Tibial nerve (tissue), 4 donors: ENCODE measurements around the gene SRPRB. TPM values are rescaled to one million over a fixed set of nuclear protein-coding genes. Genes with fewer than 3 reads are reported as not detected.

Experiments used
- DNase-seq, 2 donors: peaks; one replicate each; pipeline ENCODE4 v3.0.0-alpha.2; 2019; ENCODE audit warnings: low spot score in 2 of 2
- H3K27ac ChIP-seq, 4 donors: fragments of 200-600 bp; sonication (generic) in 3 of 4; one replicate each; pipeline ENCODE4 v1.5.1; 2017 to 2019; ENCODE audit warnings: mild to moderate bottlenecking in 1 of 4
- H3K27me3 ChIP-seq, 2 donors: fragments of 200-600 bp; sonication (generic) in 1 of 2; one replicate each; pipeline versions ENCODE4 v1.5.1 to v1.6.0; 2017 to 2019
- H3K36me3 ChIP-seq, 3 donors: fragments of 200-600 bp; sonication (generic); one replicate each; pipeline ENCODE4 v1.5.1; 2018 to 2019
- H3K4me1 ChIP-seq, 4 donors: fragments of 200-600 bp; sonication (generic) in 3 of 4; one replicate each; pipeline ENCODE4 v1.5.1; 2017 to 2019
- H3K4me3 ChIP-seq, 4 donors: fragments of 200-600 bp; sonication (generic) in 3 of 4; one replicate each; pipeline ENCODE4 v1.5.1; 2017 to 2019; ENCODE audit warnings: mild to moderate bottlenecking in 1 of 4, moderate library complexity in 1 of 4
- H3K9me3 ChIP-seq, 4 donors: fragments of 200-600 bp; sonication (generic) in 3 of 4; one replicate each; pipeline ENCODE4 v1.5.1; 2017 to 2019
- EP300 ChIP-seq, 2 donors: sonication (generic); formaldehyde crosslinking; IDR thresholded peaks; one replicate each; pipeline ENCODE4 v1.6.1; 2017; ENCODE audit warnings: antibody characterized with exemption in 2 of 2, mild to moderate bottlenecking in 1 of 2
- POLR2A ChIP-seq, 2 donors: fragments of 450-650 bp; IDR thresholded peaks; one replicate each; pipeline ENCODE4 v1.6.1; 2017; ENCODE audit warnings: antibody characterized with exemption in 2 of 2, mild to moderate bottlenecking in 2 of 2, moderate library complexity in 2 of 2
- WGBS, 2 donors: methylation state at CpG; one replicate each; pipeline ENCODE4 v1.1.5; 2018; 5-methylcytosine and 5-hydroxymethylcytosine counted together
- total RNA-seq, 4 donors: library from RNA; depleted of rRNA; stranded (reverse); fragments of >200 nt; gene quantifications; one replicate each; pipeline ENCODE4 v1.1.0, GENCODE V29; 2016
- TF ChIP-seq, protein P1 (sequence below), 5 experiments: fragments of 200-600 bp in 3 of 5; fragments of 450-650 bp in 2 of 5; sonication (generic) in 3 of 5; IDR thresholded peaks; one replicate each; pipeline ENCODE4 v1.5.1; 2016 to 2019; ENCODE audit warnings: antibody characterized with exemption in 5 of 5, mild to moderate bottlenecking in 3 of 5, moderate library complexity in 2 of 5

SRPRB gene
- total RNA-seq, 4 donors from 2014 or later, result 14.3 to 19.7 (median 18.0) TPM

DNA sequence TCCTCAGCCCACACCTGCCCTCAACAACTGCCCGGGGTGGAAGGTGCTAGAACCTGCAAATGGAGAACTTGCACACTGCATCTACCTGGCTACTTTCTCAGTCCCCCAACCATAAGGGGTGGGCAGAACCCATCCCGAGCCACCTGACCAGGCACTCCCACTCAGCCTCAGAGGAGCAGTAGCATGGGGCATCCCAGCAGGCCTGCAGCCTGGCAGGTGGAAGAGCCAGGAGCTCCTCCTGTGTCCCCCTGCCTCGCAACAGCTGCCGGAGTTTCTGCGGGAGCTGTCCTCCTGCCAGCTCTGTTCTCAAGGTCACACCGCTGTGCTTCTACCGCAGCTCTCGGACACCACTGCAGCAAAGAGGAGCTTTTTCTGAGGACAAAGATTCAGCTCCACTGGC, 62.6 kb downstream of the SRPRB start:
- H3K36me3 ChIP-seq, result no peaks in the 10 kb centered on the region
- no peaks in the 10 kb centered on the region for H3K27me3 ChIP-seq
- H3K27ac ChIP-seq, result no peak overlapping the region
- DNase-seq, result no peak
- no peak for TF ChIP-seq POLR2A (IDR thresholded peaks at IDR 0.05)
- no peak for TF ChIP-seq EP300 (IDR thresholded peaks at IDR 0.05)
- TF ChIP-seq, protein P1, sequence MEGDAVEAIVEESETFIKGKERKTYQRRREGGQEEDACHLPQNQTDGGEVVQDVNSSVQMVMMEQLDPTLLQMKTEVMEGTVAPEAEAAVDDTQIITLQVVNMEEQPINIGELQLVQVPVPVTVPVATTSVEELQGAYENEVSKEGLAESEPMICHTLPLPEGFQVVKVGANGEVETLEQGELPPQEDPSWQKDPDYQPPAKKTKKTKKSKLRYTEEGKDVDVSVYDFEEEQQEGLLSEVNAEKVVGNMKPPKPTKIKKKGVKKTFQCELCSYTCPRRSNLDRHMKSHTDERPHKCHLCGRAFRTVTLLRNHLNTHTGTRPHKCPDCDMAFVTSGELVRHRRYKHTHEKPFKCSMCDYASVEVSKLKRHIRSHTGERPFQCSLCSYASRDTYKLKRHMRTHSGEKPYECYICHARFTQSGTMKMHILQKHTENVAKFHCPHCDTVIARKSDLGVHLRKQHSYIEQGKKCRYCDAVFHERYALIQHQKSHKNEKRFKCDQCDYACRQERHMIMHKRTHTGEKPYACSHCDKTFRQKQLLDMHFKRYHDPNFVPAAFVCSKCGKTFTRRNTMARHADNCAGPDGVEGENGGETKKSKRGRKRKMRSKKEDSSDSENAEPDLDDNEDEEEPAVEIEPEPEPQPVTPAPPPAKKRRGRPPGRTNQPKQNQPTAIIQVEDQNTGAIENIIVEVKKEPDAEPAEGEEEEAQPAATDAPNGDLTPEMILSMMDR (IDR thresholded peaks at IDR 0.05), result no peak
- no peaks in the 10 kb centered on the region for H3K4me1 ChIP-seq
- 71 to 78% methylated on average over 8 of the region's 8 CpGs for WGBS, 2 donors
- H3K9me3 ChIP-seq, result peaks cover 0 to 2% (median 0%) of the 10 kb centered on the region in 4 donors
- no peak overlapping the region for H3K4me3 ChIP-seq

GRCh38 chr3:133868758-133869475, 63.3 kb downstream of the SRPRB start:
- Histone ChIP-seq H3K4me3 (no peak overlapping the region), H3K9me3 (peaks cover 0 to 2% (median 0%) of the 10 kb centered on the region in 4 donors), H3K27ac (no peak overlapping the region), H3K4me1 (no peaks in the 10 kb centered on the region), H3K36me3 (no peaks in the 10 kb centered on the region), H3K27me3 (no peaks in the 10 kb centered on the region)
- no peak for DNase-seq
- 53 to 60% methylated on average over 7 of the region's 7 CpGs for WGBS, 2 donors
- no peak for TF ChIP-seq EP300 (IDR thresholded peaks at IDR 0.05)
- TF ChIP-seq POLR2A (IDR thresholded peaks at IDR 0.05), result no peak
- TF ChIP-seq, protein P1 (IDR thresholded peaks at IDR 0.05), result no peak

DNA sequence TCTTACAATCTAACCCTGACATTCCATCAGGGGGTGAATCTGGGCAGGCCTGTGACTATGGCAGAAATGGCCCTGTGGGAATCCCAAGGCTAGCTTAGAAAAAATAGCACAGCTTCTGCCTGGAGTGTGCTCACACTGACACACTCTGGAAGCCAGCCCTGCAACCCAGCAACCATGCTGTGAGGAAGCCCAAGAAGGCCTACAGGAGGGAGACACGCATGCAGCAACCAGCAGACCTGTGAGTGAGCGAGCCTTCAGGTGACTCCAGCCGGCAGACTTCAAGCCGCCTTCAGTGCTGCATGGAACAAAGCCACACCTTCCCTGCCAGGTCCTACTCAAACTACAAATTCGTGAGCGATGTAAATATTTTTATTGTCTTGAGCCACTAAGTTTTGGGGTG, 64.0 kb downstream of the SRPRB start:
- DNase-seq, result no peak
- TF ChIP-seq EP300 (IDR thresholded peaks at IDR 0.05) (no peak), POLR2A (IDR thresholded peaks at IDR 0.05) (no peak)
- TF ChIP-seq, protein P1 (IDR thresholded peaks at IDR 0.05), result no peak
- WGBS, 2 donors, result 94 to 95% methylated on average over 6 of the region's 6 CpGs
- no peaks in the 10 kb centered on the region for H3K27me3 ChIP-seq
- no peaks in the 10 kb centered on the region for H3K4me1 ChIP-seq
- no peak overlapping the region for H3K4me3 ChIP-seq
- H3K27ac ChIP-seq, result no peak overlapping the region
- H3K9me3 ChIP-seq, result peaks cover 0 to 2% (median 0%) of the 10 kb centered on the region in 4 donors
- no peaks in the 10 kb centered on the region for H3K36me3 ChIP-seq

GRCh38 chr3:133870822-133871221, 65.2 kb downstream of the SRPRB start:
- TF ChIP-seq, protein P1 (IDR thresholded peaks at IDR 0.05), result no peak
- TF ChIP-seq POLR2A (IDR thresholded peaks at IDR 0.05), result no peak
- no peak for TF ChIP-seq EP300 (IDR thresholded peaks at IDR 0.05)
- Histone ChIP-seq H3K36me3 (no peaks in the 10 kb centered on the region), H3K27me3 (no peaks in the 10 kb centered on the region), H3K27ac (no peak overlapping the region), H3K4me1 (no peaks in the 10 kb centered on the region), H3K4me3 (no peak overlapping the region), H3K9me3 (peaks cover 0 to 2% (median 0%) of the 10 kb centered on the region in 4 donors)
- DNase-seq, result no peak

Other genes starting within 250 kb of the SRPRB start
- 100 to 1,000 TPM in 2 of 4 donors, 10 to 100 TPM in 2; 86.0 to 115 (median 105) TPM for gene CDV3, start 232.1 kb upstream of the SRPRB start, total RNA-seq
- gene TOPBP1, start 143.9 kb upstream of the SRPRB start, total RNA-seq, result 10 to 100 TPM; 17.0 to 39.3 (median 22.1) TPM
- gene TF, start 59.4 kb upstream of the SRPRB start, total RNA-seq, result 10 to 100 TPM in 1 of 4 donors, 1 to 10 TPM in 3; 1.4 to 11.4 (median 6.0) TPM
- 1 to 10 TPM; 1.4 to 3.6 (median 2.0) TPM for gene RAB6B, start 90.1 kb downstream of the SRPRB start, total RNA-seq
- 10 to 100 TPM in 3 of 4 donors, 1 to 10 TPM in 1; 8.8 to 22.9 (median 12.2) TPM for gene SLCO2A1, start 224.1 kb downstream of the SRPRB start, total RNA-seq